Urinary bladder (tissue), 4 donors: ENCODE results near the gene EIF1AY. TPM values are rescaled to one million over a fixed set of nuclear protein-coding genes. Genes with fewer than 3 reads are reported as not detected.
"Not testable (repeated sequence)": the region's sequence is repeated elsewhere in the genome, so short reads cannot be mapped to it uniquely, and the experiment has no call there.

ENCODE experiments used
- DNase-seq: peaks from one replicate; pipeline ENCODE4 v3.0.0-alpha.2; 2015; ENCODE audit errors: extremely low spot score
- H3K27ac ChIP-seq: one replicate; pipeline ENCODE4 v1.5.1; 2013; ENCODE audit warnings: low read depth, mild to moderate bottlenecking, moderate library complexity
- H3K36me3 ChIP-seq: one replicate; pipeline ENCODE4 v1.6.1; 2013; ENCODE audit warnings: mild to moderate bottlenecking, moderate library complexity; ENCODE audit not compliant: insufficient read depth
- H3K4me1 ChIP-seq: one replicate; pipeline ENCODE4 v1.6.1; 2013; ENCODE audit warnings: mild to moderate bottlenecking, moderate library complexity; ENCODE audit not compliant: insufficient read depth
- H3K4me3 ChIP-seq: one replicate; pipeline ENCODE4 v1.5.1; 2013; ENCODE audit warnings: low read depth, low read length
- WGBS: extraction: QIAGEN DNeasy Blood & Tissue Kit; methylation state at CpG from one replicate; pipeline ENCODE4 v1.1.7; 2013; 5-methylcytosine and 5-hydroxymethylcytosine counted together
- polyA plus RNA-seq: library from polyadenylated mRNA; stranded (reverse); fragments of 200-250 nt; gene quantifications from one replicate; pipeline ENCODE4 v1.2.3, GENCODE V29; 2013
- total RNA-seq: library from RNA; depleted of rRNA; stranded (reverse); fragments of >200 nt; gene quantifications from one replicate; pipeline ENCODE4 v1.2.3, GENCODE V29; 2014
- donor health status: healthy with polysubstance abuse.
- donor health status: healthy.

Gene EIF1AY, protein sequence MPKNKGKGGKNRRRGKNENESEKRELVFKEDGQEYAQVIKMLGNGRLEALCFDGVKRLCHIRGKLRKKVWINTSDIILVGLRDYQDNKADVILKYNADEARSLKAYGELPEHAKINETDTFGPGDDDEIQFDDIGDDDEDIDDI
- total RNA-seq (not detected), polyA plus RNA-seq (35.7 TPM)

DNA sequence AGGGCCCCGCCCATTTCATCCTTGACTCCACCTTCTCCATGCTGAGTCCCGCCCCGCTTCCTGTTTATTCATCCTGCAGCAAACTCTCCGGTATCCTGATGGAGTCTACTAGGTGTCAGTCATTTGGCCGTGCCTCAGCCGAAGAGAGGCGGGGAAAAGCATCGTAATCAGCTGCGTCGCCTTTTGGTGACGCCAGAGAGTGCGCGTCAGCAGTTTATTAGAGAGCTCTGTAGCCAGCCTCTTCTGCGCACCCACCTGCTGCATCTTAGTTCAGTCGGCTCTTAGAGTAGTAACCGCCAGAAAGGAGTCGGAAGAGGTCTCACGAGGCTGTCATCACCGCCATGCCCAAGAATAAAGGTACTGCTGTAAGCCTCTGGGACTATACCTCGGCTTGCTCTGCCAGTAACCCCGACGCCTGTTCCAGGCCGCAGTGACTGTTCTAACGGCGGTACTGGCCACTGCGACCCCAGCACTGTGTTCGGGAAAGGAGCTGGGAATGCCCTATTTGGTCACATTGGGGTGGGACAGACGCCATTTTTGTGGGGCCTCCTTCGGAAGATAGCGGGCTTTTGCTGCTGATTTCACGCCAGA lies at the start of gene EIF1AY:
Gene EIF1AY (plus strand): TSS at position 246 of the 591 bp plus-strand sequence. CDS start 96 bp downstream, at position 342.
- WGBS = under 1% methylated on average over 31 of the region's 31 CpGs
- DNase-seq = peak; percentile 87
- Histone ChIP-seq H3K4me1 (no peaks in the 10 kb centered on the region), H3K36me3 (no peaks in the 10 kb centered on the region), H3K4me3 (peak within 1 kb of the TSS; percentile 76), H3K27ac (peak within 1 kb of the TSS; percentile 92)

GRCh38 chrY:20528435-20528834 lies 47.1 kb upstream of the EIF1AY start:
- Histone ChIP-seq H3K36me3 (no peaks in the 10 kb centered on the region), H3K27ac (no peak overlapping the region), H3K4me3 (no peak overlapping the region), H3K4me1 (no peaks in the 10 kb centered on the region)
- no peak for DNase-seq
- 88% methylated on average over 6 of the region's 6 CpGs for WGBS

GRCh38 chrY:20538186-20538585 lies 37.4 kb upstream of the EIF1AY start:
- H3K27ac ChIP-seq = no peak overlapping the region
- WGBS = 74% methylated on average over 1 of the region's 1 CpG
- H3K36me3 ChIP-seq = no peaks in the 10 kb centered on the region
- no peaks in the 10 kb centered on the region for H3K4me1 ChIP-seq
- no peak for DNase-seq
- H3K4me3 ChIP-seq = no peak overlapping the region

GRCh38 chrY:20538933-20539332 lies 36.6 kb upstream of the EIF1AY start:
- no peaks in the 10 kb centered on the region for H3K4me1 ChIP-seq
- no peak overlapping the region for H3K27ac ChIP-seq
- no peaks in the 10 kb centered on the region for H3K36me3 ChIP-seq
- no peak for DNase-seq
- no peak overlapping the region for H3K4me3 ChIP-seq

DNA sequence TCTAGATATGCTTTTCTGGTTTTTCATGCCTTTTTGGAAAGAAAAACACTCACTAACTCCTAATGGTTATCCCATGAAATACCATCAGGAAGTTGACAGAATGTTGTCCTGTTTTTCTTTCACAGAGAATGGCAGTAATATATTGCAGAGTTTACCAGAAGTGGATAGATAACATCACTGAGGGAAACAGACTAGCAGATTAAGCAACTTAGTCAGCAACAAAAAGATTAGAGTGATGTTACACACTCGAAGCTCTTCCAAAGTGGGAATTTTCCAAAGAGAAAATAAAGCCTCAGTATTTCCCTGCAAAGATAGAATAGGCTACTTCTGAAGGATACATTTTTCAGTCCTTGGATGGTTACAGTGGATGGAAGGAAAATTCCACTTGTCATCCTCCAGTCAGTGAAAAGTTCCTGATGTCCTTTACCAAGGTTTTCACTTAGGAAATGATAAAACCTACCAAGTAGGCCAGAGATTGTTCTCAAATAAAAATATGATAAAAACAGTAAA lies 31.1 kb upstream of the EIF1AY start:
- no peaks in the 10 kb centered on the region for H3K36me3 ChIP-seq
- no peak overlapping the region for H3K27ac ChIP-seq
- 11% methylated on average over 1 of the region's 1 CpG for WGBS
- no peak for DNase-seq
- H3K4me1 ChIP-seq = no peaks in the 10 kb centered on the region
- no peak overlapping the region for H3K4me3 ChIP-seq

DNA sequence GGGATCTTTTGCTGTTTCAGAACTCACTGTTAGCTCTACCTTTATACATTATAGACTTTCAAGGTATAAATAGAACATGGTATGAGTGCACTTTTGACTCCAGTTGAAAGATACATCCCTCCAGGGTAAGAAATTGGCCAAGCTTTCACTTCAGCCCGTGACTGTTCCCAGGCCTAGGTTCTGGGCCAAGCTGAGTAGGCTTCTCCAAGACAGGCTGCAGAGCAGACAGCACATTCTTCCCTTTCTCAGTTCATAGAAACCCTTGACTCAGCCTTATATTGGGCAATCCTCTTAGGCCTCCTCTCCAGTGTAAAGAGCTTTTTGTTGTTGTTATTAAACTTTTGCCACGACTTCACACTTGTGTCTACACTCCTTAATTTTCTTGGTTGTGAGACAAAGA lies 29.5 kb upstream of the EIF1AY start:
- WGBS = 51% methylated on average over 2 of the region's 2 CpGs
- DNase-seq = no peak
- H3K36me3 ChIP-seq = no peaks in the 10 kb centered on the region
- no peaks in the 10 kb centered on the region for H3K4me1 ChIP-seq
- no peak overlapping the region for H3K27ac ChIP-seq
- no peak overlapping the region for H3K4me3 ChIP-seq

GRCh38 chrY:20549289-20549688 lies 26.3 kb upstream of the EIF1AY start:
- no peak for DNase-seq
- Histone ChIP-seq H3K4me3 (no peak overlapping the region), H3K36me3 (no peaks in the 10 kb centered on the region), H3K27ac (no peak overlapping the region), H3K4me1 (no peaks in the 10 kb centered on the region)
- 43% methylated on average over 1 of the region's 1 CpG for WGBS

- H3K4me3 ChIP-seq = no peak overlapping the region
- WGBS = 95% methylated on average over 28 of the region's 28 CpGs
- H3K27ac ChIP-seq = no peak overlapping the region
- no peaks in the 10 kb centered on the region for H3K4me1 ChIP-seq
- no peaks in the 10 kb centered on the region for H3K36me3 ChIP-seq
- no peak for DNase-seq
Observed at GRCh38 chrY:20551840-20552239, 23.7 kb upstream of the EIF1AY start.

DNA sequence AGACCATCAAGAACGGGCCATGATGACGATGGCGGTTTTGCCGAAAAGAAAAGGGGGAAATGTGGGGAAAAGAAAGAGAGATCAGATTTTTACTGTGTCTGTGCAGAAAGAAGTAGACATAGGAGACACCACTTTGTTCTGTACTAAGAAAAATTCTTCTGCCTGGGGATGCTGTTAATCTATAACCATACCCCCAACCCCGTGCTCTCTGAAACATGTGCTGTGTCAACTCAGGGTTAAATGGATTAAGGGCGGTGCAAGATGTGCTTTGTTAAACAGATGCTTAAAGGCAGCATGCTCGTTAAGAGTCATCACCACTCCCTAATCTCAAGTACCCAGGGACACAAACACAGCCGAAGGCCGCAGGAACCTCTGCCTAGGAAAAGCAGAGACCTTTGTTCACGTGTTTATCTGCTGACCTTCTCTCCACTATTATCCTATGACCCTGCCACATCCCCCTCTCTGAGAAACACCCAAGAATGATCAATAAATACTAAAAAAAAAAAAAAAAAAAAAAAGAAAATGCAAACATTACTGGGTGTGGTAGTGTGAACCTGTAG lies 22.7 kb upstream of the EIF1AY start:
- H3K36me3 ChIP-seq, H3K4me3 ChIP-seq, H3K4me1 ChIP-seq, H3K27ac ChIP-seq, DNase-seq: not testable (repeated sequence)
- 91% methylated on average over 10 of the region's 10 CpGs for WGBS

- WGBS = 72% methylated on average over 2 of the region's 2 CpGs
- DNase-seq = no peak
- Histone ChIP-seq H3K27ac (no peak overlapping the region), H3K4me1 (no peaks in the 10 kb centered on the region), H3K36me3 (no peaks in the 10 kb centered on the region), H3K4me3 (no peak overlapping the region)
Observed at GRCh38 chrY:20555820-20556219, 19.8 kb upstream of the EIF1AY start.

- Histone ChIP-seq H3K27ac (no peak overlapping the region), H3K4me3 (no peak overlapping the region), H3K36me3 (no peaks in the 10 kb centered on the region), H3K4me1 (no peaks in the 10 kb centered on the region)
- 12% methylated on average over 2 of the region's 2 CpGs for WGBS
- DNase-seq = no peak
Observed at GRCh38 chrY:20558677-20559076, 16.9 kb upstream of the EIF1AY start.

DNA sequence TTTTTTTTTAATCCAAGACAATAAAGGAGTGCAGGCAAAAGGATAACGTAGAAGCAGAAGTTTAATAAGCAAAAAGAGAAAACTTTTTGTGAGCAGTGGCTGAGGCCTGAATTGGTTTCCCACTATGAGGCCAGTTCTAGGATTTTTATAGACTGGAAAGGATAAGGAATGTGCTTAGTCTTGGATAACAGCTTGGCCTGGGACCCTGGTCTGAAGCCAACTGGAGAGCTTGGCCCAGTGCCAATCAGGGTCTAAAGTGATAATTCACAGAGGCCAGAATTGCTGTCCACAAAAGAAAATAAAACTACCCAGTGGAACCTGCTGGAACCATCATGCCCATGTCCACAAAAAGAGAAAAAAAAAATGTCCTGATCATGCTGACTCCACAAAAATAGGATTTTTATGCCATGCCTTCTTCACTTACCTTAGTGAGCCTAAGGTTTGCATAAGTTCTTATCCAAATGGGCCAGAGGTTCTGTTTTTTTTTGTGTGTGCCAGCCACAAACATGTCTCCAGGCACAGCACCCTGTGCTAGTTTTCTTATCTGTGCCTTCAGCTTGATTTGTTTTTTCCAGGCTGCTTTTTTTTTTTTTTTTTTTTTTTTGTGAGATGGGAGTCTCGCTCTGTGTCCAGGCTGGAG lies 15.6 kb upstream of the EIF1AY start:
- Histone ChIP-seq H3K27ac (no peak overlapping the region), H3K4me3 (no peak overlapping the region), H3K36me3 (no peaks in the 10 kb centered on the region), H3K4me1 (no peaks in the 10 kb centered on the region)
- WGBS = 32% methylated on average over 2 of the region's 2 CpGs
- no peak for DNase-seq

DNA sequence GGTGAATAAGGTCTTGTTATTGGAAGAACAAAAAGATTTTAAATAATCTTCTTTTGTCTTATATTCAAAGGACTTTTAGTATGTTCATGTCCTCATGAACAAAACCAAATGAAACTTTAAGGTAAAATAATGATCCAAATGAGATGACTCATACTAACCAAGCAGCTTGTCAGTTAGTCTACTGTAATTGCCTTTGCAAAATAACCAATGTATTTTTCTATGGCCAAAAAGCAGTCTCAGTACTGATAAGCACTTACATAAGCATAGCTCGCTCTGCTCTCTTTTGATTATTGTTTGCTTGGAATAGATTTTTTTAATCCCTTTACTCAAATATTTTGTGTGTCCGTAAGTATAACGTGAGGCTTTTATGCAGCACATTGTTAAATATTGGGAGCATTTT lies 4.3 kb upstream of the EIF1AY start:
- no peaks in the 10 kb centered on the region for H3K36me3 ChIP-seq
- no peak for DNase-seq

DNA sequence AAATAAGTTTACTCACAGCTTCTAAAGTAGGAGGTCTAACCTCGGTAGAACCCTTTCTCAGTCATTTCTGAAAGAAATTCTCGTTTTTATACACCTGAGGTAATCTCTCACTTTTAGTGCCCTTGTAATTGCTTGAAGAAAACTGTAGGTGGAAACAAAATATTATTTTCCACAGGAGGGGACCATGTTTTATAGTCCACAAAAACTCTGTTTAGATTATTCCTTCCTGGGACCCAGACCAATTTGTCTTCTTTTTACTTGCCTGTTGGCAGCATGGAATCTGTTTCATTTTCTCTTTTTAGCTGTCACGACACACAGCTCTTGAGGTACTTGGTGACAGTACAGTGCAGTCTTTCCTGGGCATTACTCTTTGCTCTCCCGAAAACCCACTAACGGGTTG lies 930 bp downstream of the EIF1AY start:
- DNase-seq = no peak
- peak overlapping the region; percentile 76 for H3K4me3 ChIP-seq
- WGBS = 11% methylated on average over 5 of the region's 5 CpGs
- H3K36me3 ChIP-seq = no peaks in the 10 kb centered on the region
- no peaks in the 10 kb centered on the region for H3K4me1 ChIP-seq
- H3K27ac ChIP-seq = no peak overlapping the region

More for the DNA sequence above, 4.3 kb upstream of the EIF1AY start:
- Histone ChIP-seq H3K4me3 (no peak overlapping the region), H3K4me1 (no peaks in the 10 kb centered on the region), H3K27ac (no peak overlapping the region)
- 76% methylated on average over 3 of the region's 3 CpGs for WGBS
